ENCODE data around the gene KDELR3. TPM values are rescaled to one million over a fixed set of nuclear protein-coding genes. Genes with fewer than 3 reads are reported as not detected.

KDELR3 gene
- polyA plus RNA-seq, 1 donor (not counting 4 experiments of a cell fraction or from before 2014, with no cell fraction given): 10.1 TPM

DNA sequence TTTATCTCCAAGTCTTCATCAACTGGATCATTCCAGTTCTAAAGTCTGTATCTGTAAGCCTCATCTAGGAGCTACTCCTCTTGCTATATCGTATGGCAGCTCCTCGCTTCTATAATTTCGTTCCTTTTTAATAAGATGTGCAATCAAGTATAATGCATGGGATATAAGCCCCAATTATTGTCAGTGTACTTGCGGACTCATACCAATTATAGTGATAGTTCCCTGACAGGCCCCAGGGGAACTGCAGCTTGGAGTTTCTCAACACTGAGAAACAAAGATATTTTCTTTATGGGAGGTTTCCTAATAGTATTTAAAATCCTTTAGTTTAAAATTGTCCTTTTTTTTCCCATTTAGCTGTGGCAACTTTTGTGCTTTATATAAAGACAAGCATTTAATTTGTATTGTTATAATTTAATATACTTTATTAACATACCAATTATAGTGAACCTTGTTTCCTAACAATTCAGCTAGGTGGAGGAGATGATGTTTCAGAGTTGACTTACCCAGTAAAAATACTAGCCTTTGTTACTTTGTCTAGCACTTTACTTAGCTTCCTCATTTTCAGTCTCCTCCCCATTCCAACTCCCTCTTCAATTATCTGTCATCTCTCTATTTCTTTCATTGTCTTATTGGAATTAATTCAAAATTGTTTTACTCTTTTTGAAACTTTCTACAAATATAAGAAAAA lies 63.5 kb downstream of the KDELR3 start:
- no peak for FAIRE-seq

More for the DNA sequence above, 63.5 kb downstream of the KDELR3 start:
- Histone ChIP-seq H3K36me3 (ENCODE audit: control insufficient read depth in 2 of 2, extremely low read depth in 1 of 2, insufficient read depth in 2 of 2, low read length in 2 of 2) (no peaks in the 10 kb centered on the region), H3K4me3 (ENCODE audit: control insufficient read depth in 2 of 3, extremely low read depth in 1 of 3, insufficient read depth in 2 of 3, low read depth in 1 of 3, low read length in 3 of 3) (no peak overlapping the region), H3K27me3 (ENCODE audit: control insufficient read depth, extremely low read depth, insufficient read depth, low read length) (no peaks in the 10 kb centered on the region), H3K9me1 (ENCODE audit: control insufficient read depth, extremely low read depth, insufficient read depth, low read length) (no peaks in the 10 kb centered on the region), H2AFZ (ENCODE audit: control insufficient read depth, low read length) (no peak overlapping the region), H3K79me2 (ENCODE audit: control insufficient read depth, insufficient read depth, low read length) (no peaks in the 10 kb centered on the region), H3K4me1 (ENCODE audit: control insufficient read depth, extremely low read depth, insufficient read depth, low read length) (no peaks in the 10 kb centered on the region), H3K4me2 (ENCODE audit: control insufficient read depth, extremely low read depth, insufficient read depth, low read depth, low read length) (no peak overlapping the region), H3K27ac (ENCODE audit: control insufficient read depth, insufficient read depth, low read length) (no peak overlapping the region), H4K20me1 (ENCODE audit: control insufficient read depth, extremely low read depth, insufficient read depth, low read length) (no peaks in the 10 kb centered on the region), H3K9me3 (ENCODE audit: control insufficient read depth, low read depth, low read length) (no peaks in the 10 kb centered on the region), H3K9ac (ENCODE audit: control insufficient read depth, extremely low read depth, insufficient read depth, low read length) (no peak overlapping the region)
- TF ChIP-seq EZH2 (IDR thresholded peaks at IDR 0.05; ENCODE audit: low read length): no peak
- TF ChIP-seq, protein P1, sequence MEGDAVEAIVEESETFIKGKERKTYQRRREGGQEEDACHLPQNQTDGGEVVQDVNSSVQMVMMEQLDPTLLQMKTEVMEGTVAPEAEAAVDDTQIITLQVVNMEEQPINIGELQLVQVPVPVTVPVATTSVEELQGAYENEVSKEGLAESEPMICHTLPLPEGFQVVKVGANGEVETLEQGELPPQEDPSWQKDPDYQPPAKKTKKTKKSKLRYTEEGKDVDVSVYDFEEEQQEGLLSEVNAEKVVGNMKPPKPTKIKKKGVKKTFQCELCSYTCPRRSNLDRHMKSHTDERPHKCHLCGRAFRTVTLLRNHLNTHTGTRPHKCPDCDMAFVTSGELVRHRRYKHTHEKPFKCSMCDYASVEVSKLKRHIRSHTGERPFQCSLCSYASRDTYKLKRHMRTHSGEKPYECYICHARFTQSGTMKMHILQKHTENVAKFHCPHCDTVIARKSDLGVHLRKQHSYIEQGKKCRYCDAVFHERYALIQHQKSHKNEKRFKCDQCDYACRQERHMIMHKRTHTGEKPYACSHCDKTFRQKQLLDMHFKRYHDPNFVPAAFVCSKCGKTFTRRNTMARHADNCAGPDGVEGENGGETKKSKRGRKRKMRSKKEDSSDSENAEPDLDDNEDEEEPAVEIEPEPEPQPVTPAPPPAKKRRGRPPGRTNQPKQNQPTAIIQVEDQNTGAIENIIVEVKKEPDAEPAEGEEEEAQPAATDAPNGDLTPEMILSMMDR (optimal IDR thresholded peaks at IDR 0.05 in 1 of 3, IDR thresholded peaks at IDR 0.05 in 1 of 3, conservative IDR thresholded peaks at IDR 0.05 in 1 of 3; ENCODE audit: extremely low read depth in 1 of 3, insufficient read depth in 2 of 3, low read length in 3 of 3): no peak
- dilution Hi-C loops (cut with MboI; ENCODE audit: extremely low pct_ligation_motif_present, low sequenced_read_pairs): no loop called here
- DNase-seq (ENCODE audit: low read depth, low spot score): no peak

Other genes starting within 250 kb of the KDELR3 start
- gene TMEM184B, start 195.1 kb upstream of the KDELR3 start, polyA plus RNA-seq: 12.8 to 47.3 TPM (median 18.8 TPM) in 3 replicates
- 168 to 229 TPM (median 198 TPM) in 3 replicates for gene CSNK1E, start 150.7 kb upstream of the KDELR3 start, polyA plus RNA-seq
- gene KCNJ4, start 12.9 kb upstream of the KDELR3 start, polyA plus RNA-seq: not detected in 3 replicates
- 237 to 276 TPM (median 270 TPM) in 3 replicates for gene DDX17, start 38.2 kb downstream of the KDELR3 start, polyA plus RNA-seq
- gene DMC1, start 102.1 kb downstream of the KDELR3 start, polyA plus RNA-seq: 0.26 to 0.30 TPM in 2 of 3 replicates, not detected in the other
- 0.54 to 1.1 TPM (median 0.94 TPM) in 3 replicates for gene FAM227A, start 188.3 kb downstream of the KDELR3 start, polyA plus RNA-seq
- 39.5 to 45.0 TPM (median 40.3 TPM) in 3 replicates for gene CBY1, start 188.5 kb downstream of the KDELR3 start, polyA plus RNA-seq
- gene TOMM22, start 213.9 kb downstream of the KDELR3 start, polyA plus RNA-seq: 45.3 to 85.6 TPM (median 81.8 TPM) in 3 replicates
- gene JOSD1, start 232.8 kb downstream of the KDELR3 start, polyA plus RNA-seq: 23.8 to 40.7 TPM (median 32.6 TPM) in 3 replicates
- gene GTPBP1, start 237.8 kb downstream of the KDELR3 start, polyA plus RNA-seq: 9.7 to 19.8 TPM (median 16.3 TPM) in 3 replicates

Measured in keratinocyte (primary cell).